HG03159 (cell line): ENCODE data around the gene HDLBP.
"Not testable (repeated sequence)": the region's sequence is repeated elsewhere in the genome, so short reads cannot be mapped to it uniquely, and the experiment has no call there.

Experiments
- ATAC-seq: cut with Tn5 transposase; IDR thresholded peaks from one replicate; pipeline ENCODE4 v1.9.1; 2021; ENCODE audit warnings: mild to moderate bottlenecking, moderate library complexity; ENCODE audit not compliant: unreplicated experiment

HDLBP gene

GRCh38 chr2:241330616-241330981 is 15.1 kb upstream of the HDLBP start:
- no peak for ATAC-seq

GRCh38 chr2:241329669-241330615 is 14.5 kb upstream of the HDLBP start:
- ATAC-seq, result no peak

DNA sequence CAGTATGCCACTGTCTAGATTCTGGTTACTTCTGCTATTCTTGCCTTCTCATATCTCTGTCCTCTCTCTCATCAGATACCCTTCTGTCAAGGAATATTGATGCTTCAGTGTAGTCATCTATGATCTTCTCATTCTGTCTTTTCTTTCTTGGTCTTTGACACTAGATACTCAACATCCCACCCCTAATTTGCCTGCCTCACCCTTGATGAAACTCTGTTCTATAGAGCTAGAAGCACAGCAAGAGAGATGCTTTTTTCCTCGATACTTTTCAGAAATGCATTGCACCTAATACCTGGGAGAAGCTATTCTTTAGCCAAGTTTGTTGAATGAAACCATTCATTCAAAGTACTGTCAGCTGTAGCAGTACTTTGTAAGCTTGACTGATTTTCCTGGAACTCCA is 9.8 kb upstream of the HDLBP start:
- ATAC-seq, result no peak

DNA sequence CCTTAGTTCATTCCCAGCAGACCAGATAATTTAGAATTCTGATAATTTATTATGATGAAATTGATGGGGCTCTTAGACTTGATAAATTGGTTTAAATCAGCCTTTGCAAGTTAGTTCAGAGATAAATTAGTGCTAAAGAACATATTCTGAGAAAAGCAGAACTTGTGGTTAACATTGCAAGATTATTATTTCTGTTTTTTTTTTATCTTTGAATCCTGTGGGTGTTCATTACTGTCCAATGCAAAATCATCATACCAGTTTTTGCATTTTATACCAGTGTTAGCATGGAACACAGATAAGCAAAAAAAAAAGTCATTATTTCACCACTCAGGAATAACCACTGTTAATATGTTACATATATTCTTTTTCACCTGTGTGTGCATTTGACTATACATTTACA is 9.3 kb upstream of the HDLBP start:
- no peak for ATAC-seq

DNA sequence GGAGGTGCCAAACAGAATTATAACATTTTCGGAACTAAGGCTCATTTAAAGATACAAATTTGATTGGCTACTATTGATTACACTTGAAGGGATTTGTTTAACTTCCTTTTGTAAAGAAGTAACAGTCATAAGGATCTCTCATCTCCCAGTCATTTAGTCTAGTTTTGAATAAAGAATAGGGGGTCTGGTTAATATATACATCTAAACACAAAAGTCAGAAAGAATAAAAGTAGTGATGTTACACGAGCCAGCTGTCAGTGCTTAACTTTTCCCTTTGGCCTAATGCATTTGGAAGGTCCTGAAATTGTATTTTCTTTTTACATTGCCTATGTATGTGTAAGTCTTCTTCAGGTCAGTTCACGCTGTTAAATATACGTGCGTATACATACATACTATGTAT is 8.3 kb upstream of the HDLBP start:
- no peak for ATAC-seq

GRCh38 chr2:241321886-241322285 is 6.4 kb upstream of the HDLBP start:
- no peak for ATAC-seq

- ATAC-seq, result no peak
These were observed 5.6 kb upstream of the HDLBP start for GRCh38 chr2:241321033-241321432.

DNA sequence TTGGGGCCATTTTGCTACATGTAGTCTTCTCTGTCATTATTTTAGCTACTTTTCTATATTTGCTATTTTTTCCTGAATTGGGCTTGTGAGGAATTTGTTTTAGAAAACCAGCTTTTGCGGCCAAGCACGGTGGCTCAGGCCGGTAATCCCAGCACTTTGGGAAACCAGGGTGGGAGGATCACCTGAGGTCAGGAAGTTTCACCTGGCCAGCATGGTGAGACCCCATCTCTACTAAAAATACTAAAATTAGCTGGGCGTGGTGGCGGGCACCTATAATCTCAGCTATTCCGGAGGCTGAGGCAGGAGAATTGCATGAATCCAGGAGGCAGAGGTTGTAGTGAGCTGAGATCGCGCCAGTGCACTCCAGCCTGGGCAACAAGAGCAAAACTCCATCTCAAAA is 4.9 kb upstream of the HDLBP start:
- no peak for ATAC-seq

DNA sequence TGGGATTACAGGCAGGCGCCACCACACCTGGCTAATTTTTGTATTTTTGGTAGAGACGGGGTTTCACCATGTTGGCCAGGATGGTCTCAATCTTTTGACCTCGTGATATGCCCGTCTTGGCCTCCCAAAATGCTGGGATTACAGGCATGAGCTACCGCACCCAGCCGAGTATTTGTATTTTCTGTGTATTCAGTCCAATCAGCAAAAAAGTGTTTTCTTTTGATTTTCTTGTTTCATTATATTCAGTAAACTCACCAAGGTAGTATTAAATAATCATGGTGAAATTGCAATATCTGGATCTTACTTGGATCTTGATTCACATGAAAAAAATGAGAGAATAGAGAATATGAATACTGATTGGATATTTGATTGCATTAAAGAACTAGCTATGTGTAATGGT is 3.4 kb upstream of the HDLBP start:
- not testable (repeated sequence) for ATAC-seq

DNA sequence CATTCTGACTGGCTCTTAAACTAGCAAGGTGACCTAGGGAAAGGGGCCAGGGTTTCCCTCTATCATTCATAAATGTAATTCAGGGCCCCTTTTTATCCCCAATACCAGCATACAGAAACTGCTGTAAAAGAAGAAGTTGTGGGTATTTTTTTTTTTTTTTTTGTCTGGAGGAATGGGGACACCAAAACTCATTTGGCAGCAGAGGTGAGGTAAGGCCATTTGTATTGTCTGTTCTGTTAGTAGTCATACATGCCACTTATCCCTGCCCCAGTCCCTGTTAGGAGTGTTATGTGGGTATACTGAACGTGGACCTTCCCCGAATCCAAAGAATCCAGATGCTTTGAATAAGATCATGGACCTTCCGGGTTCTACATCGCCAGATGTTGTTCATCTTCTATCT is 1.9 kb upstream of the HDLBP start:
- ATAC-seq, result no peak

DNA sequence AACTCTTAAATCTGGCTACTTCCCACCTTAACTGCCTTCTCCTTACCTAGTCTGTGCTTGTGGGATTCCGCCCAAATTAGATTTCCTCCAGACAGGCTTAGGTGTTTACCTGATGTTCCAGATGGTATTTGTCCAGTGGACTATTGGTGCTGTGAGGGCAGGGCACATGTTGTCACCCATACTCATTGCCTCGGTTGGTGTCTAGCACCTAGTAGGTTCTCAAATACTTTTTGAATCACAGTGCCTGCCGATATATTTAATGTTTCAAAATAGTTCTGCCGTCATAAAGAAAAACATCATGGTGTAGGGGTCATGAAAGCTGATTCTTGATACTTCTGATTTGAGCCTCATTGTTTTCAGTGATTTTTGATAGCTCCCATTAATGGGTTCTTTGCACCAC is 1.4 kb upstream of the HDLBP start:
- ATAC-seq, result no peak

DNA sequence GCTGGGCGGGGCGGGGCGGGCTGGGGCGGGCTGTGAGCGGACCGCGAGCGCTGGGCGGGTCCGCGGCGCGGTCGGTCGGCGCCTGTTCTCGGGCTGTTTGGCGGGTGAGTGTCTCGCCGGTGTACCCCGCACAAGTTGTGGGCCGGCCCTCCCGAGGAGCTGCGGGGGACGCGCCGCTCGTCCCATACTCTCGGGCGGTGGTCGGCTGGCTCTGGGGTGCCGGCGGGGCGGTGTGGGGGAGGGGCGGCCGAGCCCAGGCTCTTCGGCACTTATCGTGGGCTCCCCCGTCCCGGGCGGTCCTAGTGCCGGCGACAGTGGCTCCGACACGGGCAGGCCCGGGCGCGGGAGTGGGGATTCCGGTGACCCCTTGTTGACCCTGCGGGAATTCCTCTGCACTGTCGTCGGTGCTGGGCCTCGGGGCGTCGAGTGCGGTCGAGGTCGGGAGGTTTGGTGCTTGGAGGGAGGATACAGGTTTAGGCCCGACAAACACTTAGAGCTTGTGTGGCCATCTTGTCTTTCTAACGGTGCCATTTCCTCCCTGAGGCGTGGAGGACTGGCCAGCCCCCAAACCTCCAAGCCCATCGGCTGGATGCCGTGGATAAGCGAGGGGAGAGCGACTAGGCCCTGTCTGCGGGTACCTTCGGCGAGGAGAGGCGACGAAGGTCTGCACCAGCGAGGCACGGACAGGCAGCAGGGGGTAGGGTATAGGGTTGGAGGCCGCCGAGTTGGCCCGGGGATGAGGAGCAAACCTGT is 583 bp upstream of the HDLBP start, which contains the start of gene SEPTIN2:
Gene SEPTIN2 (plus strand): TSS at position 47 of the 753 bp plus-strand sequence. CDS start 8,308 bp downstream, outside the sequence.
- ATAC-seq, result peak; percentile 37

GRCh38 chr2:241314226-241315092 is 1.0 kb downstream of the HDLBP start:
- no peak for ATAC-seq

- no peak for ATAC-seq
These were observed 1.9 kb downstream of the HDLBP start for GRCh38 chr2:241313543-241314095.

DNA sequence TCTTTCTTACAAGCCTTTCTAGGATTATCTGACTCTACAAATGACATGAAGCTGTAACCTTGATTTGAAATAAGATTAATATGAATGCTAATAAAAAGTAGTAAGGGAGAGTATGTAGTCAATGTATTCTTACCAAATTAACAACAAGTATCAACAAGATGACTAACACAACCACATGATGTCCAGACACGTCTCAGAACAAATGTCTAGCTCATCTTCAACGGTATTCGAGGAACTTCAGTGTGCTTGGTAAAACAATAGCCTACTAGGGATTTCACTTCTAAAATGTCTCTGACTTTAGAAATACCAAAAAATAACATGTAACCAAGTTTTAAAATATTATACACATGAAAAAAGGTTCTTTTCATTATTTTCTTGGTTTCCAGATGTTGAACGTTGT is 3.4 kb downstream of the HDLBP start:
- ATAC-seq, result no peak

- ATAC-seq, result no peak
These were observed 4.4 kb downstream of the HDLBP start for GRCh38 chr2:241310917-241311566.

DNA sequence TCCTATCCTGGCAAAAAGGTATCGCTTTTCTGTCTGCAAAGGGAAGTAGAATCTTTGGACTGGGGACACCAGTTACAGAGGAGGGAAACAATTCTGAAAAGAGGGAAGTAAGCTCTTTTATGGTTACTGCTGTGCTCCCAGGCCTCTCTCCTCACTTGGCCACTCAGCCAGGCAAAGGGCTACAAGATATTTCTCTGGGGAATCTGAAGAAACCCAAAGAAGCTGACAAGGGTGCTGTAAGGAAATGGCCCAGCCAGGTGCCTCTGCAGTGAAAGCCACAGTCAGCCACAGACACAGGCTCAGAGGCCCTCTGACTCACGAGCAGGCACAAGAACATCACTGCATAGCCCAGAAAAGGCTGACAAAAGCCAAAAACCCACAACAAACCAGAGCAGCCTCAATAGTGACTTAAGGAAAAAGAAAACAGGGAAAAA is 5.8 kb downstream of the HDLBP start:
- peak; percentile 39 for ATAC-seq

DNA sequence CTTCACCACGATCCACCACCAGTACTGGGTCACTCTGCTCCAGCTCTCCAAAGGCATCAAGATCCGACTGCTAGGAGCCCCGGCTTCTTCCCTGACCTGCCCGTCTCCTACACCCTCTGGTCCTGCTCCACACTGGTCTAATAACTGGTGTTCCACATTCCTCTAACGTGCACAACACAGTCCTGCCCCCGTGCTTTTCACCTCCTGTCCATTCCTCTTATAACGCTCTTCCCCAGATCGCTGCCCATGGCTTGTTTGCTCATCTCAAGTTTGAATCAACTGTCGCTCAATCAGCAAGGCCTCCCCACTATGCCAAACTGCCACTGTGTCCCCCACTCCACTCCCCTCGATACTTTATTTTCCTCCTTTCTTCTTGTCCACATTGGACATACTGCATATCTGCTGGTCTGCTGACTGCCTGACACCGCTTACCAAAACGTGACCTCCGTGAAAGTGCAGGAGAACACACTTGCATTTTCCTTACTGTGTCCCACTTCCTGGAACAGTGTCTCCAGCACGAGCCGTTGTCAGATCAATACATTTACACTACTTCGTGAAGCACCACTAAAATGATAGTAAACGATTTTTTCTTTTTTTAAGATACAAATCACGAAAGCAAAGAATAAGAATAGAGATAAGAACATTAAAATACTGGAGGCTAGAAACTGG is 6.5 kb downstream of the HDLBP start:
- no peak for ATAC-seq

- no peak for ATAC-seq
These were observed 7.2 kb downstream of the HDLBP start for GRCh38 chr2:241308267-241308666.

DNA sequence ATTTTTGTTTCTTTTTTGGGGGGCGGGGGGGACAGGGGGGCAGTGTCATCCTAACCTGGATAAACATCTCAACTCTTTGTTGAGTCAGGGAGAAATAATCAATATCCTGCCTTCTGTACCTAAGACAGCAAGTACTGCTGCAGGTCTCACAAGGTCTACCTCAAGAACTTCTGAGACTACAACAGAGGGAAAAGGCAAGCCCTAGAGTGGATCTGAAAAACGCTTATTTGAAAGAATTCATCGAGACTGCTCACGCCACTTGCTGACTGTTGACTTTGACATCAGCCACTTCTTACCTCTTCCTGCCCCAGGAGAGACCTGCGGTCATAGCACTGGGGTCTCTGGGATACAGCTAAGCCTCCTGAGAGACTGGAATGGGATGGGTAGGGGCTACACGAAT is 8.4 kb downstream of the HDLBP start:
- no peak for ATAC-seq
